Measurements from ENCODE around the gene SLC39A7. TPM values are rescaled to one million over a fixed set of nuclear protein-coding genes. Genes with fewer than 3 reads are reported as not detected.

SLC39A7 gene
- total and polyA plus RNA-seq, 2 of the 13 experiments (the other 11 are each of a cell fraction or from before 2014, with no cell fraction given), result 142 to 229 TPM

DNA sequence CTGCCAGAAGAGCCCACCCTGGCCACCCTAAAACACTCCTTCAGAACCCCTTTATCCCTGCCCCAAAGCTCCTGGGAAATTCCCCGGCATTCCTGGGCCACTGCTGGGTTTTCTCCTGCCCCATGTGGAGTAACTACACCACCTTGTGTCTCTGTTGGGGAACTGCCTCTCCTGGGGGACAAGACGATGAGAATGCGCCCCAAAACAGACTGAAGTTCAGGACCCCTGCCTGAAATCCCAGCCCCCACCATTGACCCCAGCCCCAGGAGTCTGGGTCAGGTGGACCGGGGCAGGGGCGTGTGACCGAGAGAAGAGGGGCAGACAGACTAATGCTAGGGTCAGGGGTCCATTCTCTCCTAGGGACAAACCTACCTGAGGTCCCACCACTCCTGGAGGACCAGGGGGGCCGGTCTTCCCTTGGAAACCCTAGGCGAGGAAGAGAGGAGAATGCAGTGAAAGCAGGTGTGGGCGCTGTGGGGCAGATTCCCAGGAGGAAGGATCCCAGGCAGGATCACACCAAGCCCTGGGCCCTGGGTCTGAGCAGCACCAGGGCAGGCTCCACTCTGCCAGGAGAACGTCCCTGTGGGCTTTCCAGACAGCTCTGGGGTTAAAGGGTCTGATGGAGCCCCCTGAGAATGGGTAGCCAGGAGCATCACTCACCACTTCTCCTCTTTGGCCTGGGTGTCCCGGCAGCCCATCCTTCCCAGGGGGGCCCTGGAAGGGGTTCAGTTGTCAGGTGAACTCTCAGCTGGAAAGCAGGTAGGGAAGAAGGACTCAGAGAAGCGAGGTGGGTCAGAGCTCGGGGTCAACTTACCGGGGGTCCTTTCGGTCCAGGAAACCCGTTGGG, 27.8 kb upstream of the SLC39A7 start (continued):
- TF ChIP-seq BCL3 (CRISPR knock-in tag; IDR thresholded peaks at IDR 0.05) (peak; percentile 50; the same call in 1 of the 2 replicates), ZNF792 (CRISPR knock-in tag; IDR thresholded peaks at IDR 0.05) (no peak), FOSL1 (CRISPR knock-in tag; IDR thresholded peaks at IDR 0.05; ENCODE audit: borderline replicate concordance) (no peak), EP300 (IDR thresholded peaks at IDR 0.05; ENCODE audit: low read depth in 2 of 2, low read length in 2 of 2) (no peak), EP300 (CRISPR knock-in tag; IDR thresholded peaks at IDR 0.05; ENCODE audit: borderline replicate concordance) (no peak), ZNF724P (CRISPR knock-in tag; IDR thresholded peaks at IDR 0.05; ENCODE audit: borderline replicate concordance) (no peak), THAP8 (CRISPR knock-in tag; IDR thresholded peaks at IDR 0.05; ENCODE audit: borderline replicate concordance) (no peak), ZNF549 (CRISPR knock-in tag; IDR thresholded peaks at IDR 0.05) (no peak), ZFP41 (CRISPR knock-in tag; IDR thresholded peaks at IDR 0.05; ENCODE audit: borderline replicate concordance) (no peak), ATM (IDR thresholded peaks at IDR 0.05; ENCODE audit: borderline replicate concordance) (no peak), ZSCAN25 (CRISPR knock-in tag; IDR thresholded peaks at IDR 0.05) (no peak), SIN3B (IDR thresholded peaks at IDR 0.05; ENCODE audit: low read length) (no peak), THRA (CRISPR knock-in tag; IDR thresholded peaks at IDR 0.05; ENCODE audit: borderline replicate concordance) (0 out of 2 replicates have a peak, but pooled peaks have one; percentile 29), ZNF160 (CRISPR knock-in tag; IDR thresholded peaks at IDR 0.05) (no peak), ZNF513 (CRISPR knock-in tag; conservative IDR thresholded peaks at IDR 0.05) (no peak), ZXDC (CRISPR knock-in tag; IDR thresholded peaks at IDR 0.05) (no peak), ZMYM4 (CRISPR knock-in tag; IDR thresholded peaks at IDR 0.05) (no peak)
- TF ChIP-seq, protein P1, sequence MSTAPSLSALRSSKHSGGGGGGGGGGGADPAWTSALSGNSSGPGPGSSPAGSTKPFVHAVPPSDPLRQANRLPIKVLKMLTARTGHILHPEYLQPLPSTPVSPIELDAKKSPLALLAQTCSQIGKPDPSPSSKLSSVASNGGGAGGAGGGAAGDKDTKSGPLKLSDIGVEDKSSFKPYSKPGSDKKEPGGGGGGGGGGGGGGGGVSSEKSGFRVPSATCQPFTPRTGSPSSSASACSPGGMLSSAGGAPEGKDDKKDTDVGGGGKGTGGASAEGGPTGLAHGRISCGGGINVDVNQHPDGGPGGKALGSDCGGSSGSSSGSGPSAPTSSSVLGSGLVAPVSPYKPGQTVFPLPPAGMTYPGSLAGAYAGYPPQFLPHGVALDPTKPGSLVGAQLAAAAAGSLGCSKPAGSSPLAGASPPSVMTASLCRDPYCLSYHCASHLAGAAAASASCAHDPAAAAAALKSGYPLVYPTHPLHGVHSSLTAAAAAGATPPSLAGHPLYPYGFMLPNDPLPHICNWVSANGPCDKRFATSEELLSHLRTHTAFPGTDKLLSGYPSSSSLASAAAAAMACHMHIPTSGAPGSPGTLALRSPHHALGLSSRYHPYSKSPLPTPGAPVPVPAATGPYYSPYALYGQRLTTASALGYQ (CRISPR knock-in tag; IDR thresholded peaks at IDR 0.05), result no peak
